K562 (cell line): ENCODE results near the gene COL5A1. TPM values are rescaled to one million over a fixed set of nuclear protein-coding genes. Genes with fewer than 3 reads are reported as not detected.

ENCODE experiments used
- ATAC-seq: fragments of 200-7000 bp; cut with Tn5 transposase; 3 replicates; pipeline ENCODE4 v1.9.1; 2020; ENCODE audit warnings: moderate library complexity
- BruUV-seq: library from RNA; stranded (reverse); fragments of 400-500 nt; replicated peaks from 2 replicates; lab custom pipeline; 2021; lab: Mats Ljungman, UMichigan
- CTCF ChIA-PET: fragments of 300-600 bp; formaldehyde crosslinking; extraction: SDS; loops from one replicate; lab custom pipeline; 2021; ENCODE audit warnings: low intra/inter-chr PET ratio; lab: Yijun Ruan, JAX
- POLR2A ChIA-PET: fragments of 300-600, 350-650 bp; sonication (Branson Sonifier 250); formaldehyde crosslinking; extraction: SDS; loops from one replicate; lab custom pipeline; 2021; ENCODE audit warnings: antibody characterized with exemption, inconsistent platforms; lab: Yijun Ruan, JAX
- DNase-seq, 4 experiments: peaks; one replicate each; pipeline versions ENCODE4 v3.0.0 to v3.0.0-alpha.2; 2011 to 2018; ENCODE audit warnings: low spot score in 3 of 4, mixed read lengths in 3 of 4; ENCODE audit errors: extremely low read depth in 1 of 4
- FAIRE-seq: peaks from 2 replicates; lab custom pipeline; 2011; peaks lifted over from hg19 to GRCh38; lab: Jason Lieb, UNC
- H2AFZ ChIP-seq: 2 replicates; pipeline ENCODE4 v1.6.0; 2011; ENCODE audit warnings: low read depth, low read length, control low read depth, inconsistent platforms
- H3K27ac ChIP-seq: fragments of 200-600 bp; 3 replicates; pipeline ENCODE4 v1.8.0; 2011; ENCODE audit warnings: low read depth, mild to moderate bottlenecking, control low read depth, inconsistent platforms, low read length, moderate library complexity, mixed read lengths; ENCODE audit errors: extremely low read depth
- H3K27me3 ChIP-seq, 2 experiments: fragments of 300-600 bp in 1 of 2; 2 replicates in 1 of 2; 3 replicates in 1 of 2; pipeline versions ENCODE4 v1.6.0 to v1.8.0; 2011; ENCODE audit warnings: inconsistent platforms in 2 of 2, low read length in 2 of 2, mild to moderate bottlenecking in 1 of 2, mixed read lengths in 1 of 2, moderate library complexity in 1 of 2; ENCODE audit not compliant: control insufficient read depth in 2 of 2, insufficient read depth in 2 of 2
- H3K36me3 ChIP-seq: fragments of 300-600 bp; 3 replicates; pipeline ENCODE4 v1.8.0; 2011; ENCODE audit warnings: mild to moderate bottlenecking, low read length, inconsistent platforms; ENCODE audit not compliant: control insufficient read depth, insufficient read depth
- H3K4me1 ChIP-seq, 2 experiments: fragments of 200-600 bp in 1 of 2; replicated peaks in 1 of 2; 2 replicates in 1 of 2; 3 replicates in 1 of 2; pipeline versions ENCODE4 v1.5.1 to v1.8.0; 2011; ENCODE audit warnings: inconsistent platforms in 2 of 2, low read length in 2 of 2, mild to moderate bottlenecking in 1 of 2, mixed read lengths in 1 of 2, moderate library complexity in 1 of 2; ENCODE audit not compliant: control insufficient read depth in 2 of 2, insufficient read depth in 2 of 2
- H3K4me2 ChIP-seq: 2 replicates; pipeline ENCODE4 v1.6.1; 2011; ENCODE audit warnings: low read length, control low read depth, inconsistent platforms, mixed read lengths; ENCODE audit not compliant: insufficient read depth
- H3K4me3 ChIP-seq: fragments of 200-600 bp; sonication (generic), shearing (Covaris generic); 2 replicates; pipeline ENCODE4 v1.5.1; 2016; ENCODE audit warnings: control low read depth, inconsistent platforms
- H3K79me2 ChIP-seq: fragments of 200-600 bp; 3 replicates; pipeline ENCODE4 v1.8.0; 2011; ENCODE audit warnings: low read length, inconsistent platforms; ENCODE audit not compliant: control insufficient read depth, insufficient read depth
- H3K9ac ChIP-seq, 2 experiments: 2 replicates each; pipeline versions ENCODE4 v1.6.0 to v1.6.1; 2011; ENCODE audit warnings: low read depth in 2 of 2, low read length in 2 of 2, control low read depth in 1 of 2, inconsistent platforms in 1 of 2, mild to moderate bottlenecking in 1 of 2, mixed read lengths in 1 of 2; ENCODE audit not compliant: insufficient read depth in 1 of 2
- H3K9me1 ChIP-seq: one replicate; pipeline ENCODE4 v1.6.0; 2011; ENCODE audit warnings: inconsistent platforms, mild to moderate bottlenecking, low read length, moderate library complexity; ENCODE audit not compliant: control insufficient read depth, insufficient read depth
- H3K9me3 ChIP-seq: replicated peaks from 2 replicates; pipeline ENCODE4 v1.5.1; 2011; ENCODE audit warnings: low read depth, low read length, inconsistent platforms; ENCODE audit not compliant: control insufficient read depth, insufficient read depth
- H4K20me1 ChIP-seq: replicated peaks from 2 replicates; pipeline ENCODE4 v1.6.1; 2011; ENCODE audit warnings: low read length, inconsistent platforms, mixed read lengths; ENCODE audit not compliant: control insufficient read depth, insufficient read depth
- GABPA ChIP-seq: fragments of 200-800 bp; sonication (Bioruptor generic); conservative IDR thresholded peaks from 2 replicates; pipeline ENCODE4 v1.6.1; 2016; ENCODE audit warnings: low read depth, missing genetic modification characterization, missing compliant biosample characterization
- NR4A1 ChIP-seq, 2 experiments: fragments of 250-450 bp in 1 of 2; fragments of 450-650 bp in 1 of 2; sonication (Bioruptor Pico) in 1 of 2; IDR thresholded peaks; 2 replicates each; pipeline versions ENCODE4 v1.4.0 to v1.6.1; 2016 to 2020; ENCODE audit warnings: mild to moderate bottlenecking in 2 of 2, missing compliant biosample characterization in 1 of 2, missing genetic modification characterization in 1 of 2, moderate library complexity in 1 of 2
- ZBTB17 ChIP-seq: fragments of 450-650 bp; formaldehyde crosslinking; IDR thresholded peaks from 2 replicates; pipeline ENCODE4 v1.4.0; 2020; ENCODE audit warnings: mild to moderate bottlenecking
- ZNF398 ChIP-seq: fragments of 250-450 bp; sonication (Bioruptor Pico); IDR thresholded peaks from 2 replicates; pipeline ENCODE4 v1.8.0; 2021; ENCODE audit warnings: moderate library complexity, mild to moderate bottlenecking, inconsistent platforms
- WGBS: fragments of 100-300 bp; shearing (Covaris generic); methylation state at CpG from one replicate; pipeline ENCODE4 v1.1.6; 2016; ENCODE audit warnings: low coverage, mixed read lengths; ENCODE audit not compliant: insufficient coverage; ENCODE audit errors: missing lambda C conversion rate; 5-methylcytosine and 5-hydroxymethylcytosine counted together
- in situ Hi-C: fragments of 300-500 bp; cut with MboI; formaldehyde crosslinking; loops from 4 replicates; pipeline ENCODE4 v1.15.0; 2018; ENCODE audit warnings: inconsistent platforms, mixed read lengths
- intact Hi-C: fragments of 100-400 bp; cut with micrococcal nuclease; formaldehyde crosslinking; loops from 2 replicates; pipeline ENCODE4 v1.14.2; 2022
- polyA plus RNA-seq, 8 experiments: library from polyadenylated mRNA; depleted of rRNA in 4 of 8; stranded (reverse) in 5 of 8; unstranded in 3 of 8; fragments of >200 nt; fragmentation: Nextera tagmentation in 2 of 8; fragmentation: Illumina TruSeq in 1 of 8; extraction: Ambion mirVana in 2 of 8; extraction: Trizol in 1 of 8; gene quantifications; 2 replicates each; pipeline versions ENCODE4 v1.2.1 to v1.2.3, GENCODE V29; 2011 to 2014; ENCODE audit warnings: inconsistent platforms in 1 of 8, missing spikeins in 1 of 8
- total RNA-seq, 7 experiments: library from RNA; depleted of rRNA in 6 of 7; stranded (reverse); fragments of >200 nt in 6 of 7; fragmentation: Illumina TruSeq in 2 of 7; extraction: Trizol in 2 of 7; gene quantifications; 2 replicates each; pipeline versions ENCODE4 v1.2.1 to v1.2.3, GENCODE V29; 2011 to 2021; ENCODE audit warnings: low replicate concordance in 1 of 7

COL5A1 gene
- total and polyA plus RNA-seq, 9 of the 15 experiments (the other 6 are each of a cell fraction or from before 2014, with no cell fraction given) = under 0.01 to 0.13 (median 0.04) TPM; not detected in 6

GRCh38 chr9:134864821-134865190 is 223.2 kb downstream of the COL5A1 start:
- Histone ChIP-seq H3K4me3 (no peak overlapping the region), H2AFZ (no peak overlapping the region), H3K36me3 (no peaks in the 10 kb centered on the region), H3K9me3 (no peaks in the 10 kb centered on the region), H3K4me1 (no peaks in the 10 kb centered on the region), H3K27me3 (peaks cover 0 to 35% of the 10 kb centered on the region in 2 experiments; a peak in 2 of 5 replicates), H3K79me2 (no peaks in the 10 kb centered on the region; the same call in 2 of the 3 replicates), H3K4me2 (no peak overlapping the region), H3K9ac (no peak overlapping the region; a peak in 1 of 4 replicates), H3K27ac (no peak overlapping the region), H4K20me1 (no peaks in the 10 kb centered on the region), H3K9me1 (no peaks in the 10 kb centered on the region)
- intact Hi-C loops = no loop called here
- DNase-seq = no peak
- WGBS = 1% methylated on average over 12 of the region's 13 CpGs
- POLR2A ChIA-PET = no interaction called here
- CTCF ChIA-PET = no interaction called here
- TF ChIP-seq NR4A1 (CRISPR knock-in tag; IDR thresholded peaks at IDR 0.05) (no peak), NR4A1 (tag; IDR thresholded peaks at IDR 0.05) (no peak), GABPA (tag) (no peak), ZBTB17 (CRISPR knock-in tag) (no peak), ZNF398 (CRISPR knock-in tag) (no peak)
- in situ Hi-C loops = no loop called here
- BruUV-seq = no TSS peak
- no peak for ATAC-seq
- FAIRE-seq = no peak
